Measurements from ENCODE around the gene PAFAH2. TPM values are rescaled to one million over a fixed set of nuclear protein-coding genes. Genes with fewer than 3 reads are reported as not detected.

The PAFAH2 gene
- total and polyA plus RNA-seq, 2 of the 13 experiments (the other 11 are each of a cell fraction or from before 2014, with no cell fraction given): 6.9 to 9.4 TPM

GRCh38 chr1:26015358-26015757, 17.5 kb upstream of the PAFAH2 start (continued):
- TF ChIP-seq KLF15 (CRISPR knock-in tag; IDR thresholded peaks at IDR 0.05; ENCODE audit: borderline replicate concordance): no peak
- TF ChIP-seq, protein P1, sequence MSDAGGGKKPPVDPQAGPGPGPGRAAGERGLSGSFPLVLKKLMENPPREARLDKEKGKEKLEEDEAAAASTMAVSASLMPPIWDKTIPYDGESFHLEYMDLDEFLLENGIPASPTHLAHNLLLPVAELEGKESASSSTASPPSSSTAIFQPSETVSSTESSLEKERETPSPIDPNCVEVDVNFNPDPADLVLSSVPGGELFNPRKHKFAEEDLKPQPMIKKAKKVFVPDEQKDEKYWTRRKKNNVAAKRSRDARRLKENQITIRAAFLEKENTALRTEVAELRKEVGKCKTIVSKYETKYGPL (CRISPR knock-in tag; IDR thresholded peaks at IDR 0.05): 0 out of 2 replicates have a peak, but pooled peaks have one; percentile 61
- 0 out of 2 replicates have a peak, but pooled peaks have one; percentile 12 for TF ChIP-seq PAXIP1 (CRISPR knock-in tag; conservative IDR thresholded peaks at IDR 0.05)
- TF ChIP-seq NCOA2 (CRISPR knock-in tag; IDR thresholded peaks at IDR 0.05): peak; percentile 30; the same call in 1 of the 2 replicates

GRCh38 chr1:26014179-26014578, 16.3 kb upstream of the PAFAH2 start:
- DNase-seq (ENCODE audit: low spot score): no peak
- Histone ChIP-seq H3K4me1 (ENCODE audit: insufficient read depth, low read length) (peaks cover 58% of the 10 kb centered on the region), H3K27me3 (ENCODE audit: control insufficient read depth in 1 of 2, insufficient read depth in 2 of 2, low read length in 2 of 2) (peaks cover 7 to 8% of the 10 kb centered on the region in 2 experiments; a peak in 3 of 5 replicates), H3K4me3 (replicated peaks in 1 of 3; ENCODE audit: insufficient read depth in 1 of 3, low read depth in 2 of 3, low read length in 3 of 3) (no peak overlapping the region), H4K20me1 (ENCODE audit: insufficient read depth, low read length) (no peaks in the 10 kb centered on the region), H3K4me2 (ENCODE audit: low read depth, low read length) (no peak overlapping the region), H2AFZ (ENCODE audit: low read length) (no peak overlapping the region), H3K79me2 (ENCODE audit: insufficient read depth, low read length) (no peaks in the 10 kb centered on the region), H3K9ac (ENCODE audit: insufficient read depth, low read depth, low read length) (no peak overlapping the region), H3K9me3 (ENCODE audit: low read length) (no peaks in the 10 kb centered on the region), H3K36me3 (replicated peaks in 1 of 2; ENCODE audit: control insufficient read depth in 1 of 2, insufficient read depth in 2 of 2, low read length in 2 of 2) (no peaks in the 10 kb centered on the region), H3K27ac (ENCODE audit: extremely low read length, insufficient read depth, low read length) (no peak overlapping the region)
- no peak for FAIRE-seq
- ChIA-PET CTCF (ENCODE audit: low intra/inter-chr PET ratio, low total read pairs) (no interaction called here), POLR2A (no interaction called here)
- no peak for ATAC-seq
- intact Hi-C loops (cut with micrococcal nuclease; ENCODE audit: unreplicated experiment) (no loop called here), in situ Hi-C loops (cut with HindIII; ENCODE audit: extremely low pct_ligation_motif_present, low pct_unique_long_range_greater_than_20kb) (no loop called here)
- TF ChIP-seq ZNF780A (CRISPR knock-in tag; IDR thresholded peaks at IDR 0.05): no peak
- TF ChIP-seq ZNF768 (CRISPR knock-in tag; IDR thresholded peaks at IDR 0.05): peak; percentile 73; the same call in 1 of the 2 replicates
- no peak for TF ChIP-seq ZC3H4 (CRISPR knock-in tag; IDR thresholded peaks at IDR 0.05; ENCODE audit: borderline replicate concordance)
- TF ChIP-seq HDAC6 (IDR thresholded peaks at IDR 0.05; ENCODE audit: low read depth, low read length): no peak
- TF ChIP-seq ERF (CRISPR knock-in tag; IDR thresholded peaks at IDR 0.05): no peak
- BruUV-seq (replicated peaks): no TSS peak
- WGBS (ENCODE audit: low lambda C conversion rate): 4% methylated on average over 2 of the region's 2 CpGs
